GM12891 (cell line): ENCODE measurements around the gene VEGFB.

Experiments used
- POLR2A ChIP-seq: IDR thresholded peaks from 2 replicates; pipeline ENCODE4 v1.6.1; 2011; ENCODE audit warnings: low read depth, low read length, control low read depth
- POLR2AphosphoS5 ChIP-seq: IDR thresholded peaks from 2 replicates; pipeline ENCODE4 v1.6.1; 2011; ENCODE audit warnings: low read depth, low read length, control low read depth
- POU2F2 ChIP-seq: IDR thresholded peaks from 2 replicates; pipeline ENCODE4 v1.6.1; 2011; ENCODE audit warnings: low read depth, mild to moderate bottlenecking, control low read depth, low read length, moderate library complexity
- SPI1 ChIP-seq: IDR thresholded peaks from 2 replicates; pipeline ENCODE4 v1.6.1; 2011; ENCODE audit warnings: low read depth, low read length, control low read depth
- TAF1 ChIP-seq: IDR thresholded peaks from 2 replicates; pipeline ENCODE4 v1.6.1; 2011; ENCODE audit warnings: low read depth, low read length, control low read depth

- TF ChIP-seq TAF1 (no peak), POLR2A (0 out of 2 replicates have a peak, but pooled peaks have one; percentile 25), POLR2AphosphoS5 (peak; percentile 80; the same call in 1 of the 2 replicates), SPI1 (no peak), POU2F2 (no peak)
Observed at GRCh38 chr11:64224151-64224890, 10.1 kb upstream of the VEGFB start.
